DMS153 treated with DMSO at 0.1 percent for 48 hours (cell line): ENCODE measurements around the gene NID2.

Experiments used
- DNase-seq: peaks from one replicate; lab custom pipeline; 2025; ENCODE audit not compliant: unreplicated experiment; lab: John Stamatoyannopoulos, UW

NID2 gene

GRCh38 chr14:52080808-52081755, 12.2 kb upstream of the NID2 start:
- no peak for DNase-seq

GRCh38 chr14:52080158-52080800, 11.4 kb upstream of the NID2 start:
- no peak for DNase-seq

- DNase-seq = no peak
Observed at GRCh38 chr14:52079239-52079959, 10.5 kb upstream of the NID2 start.

- DNase-seq = no peak
Observed at GRCh38 chr14:52078721-52079120, 9.9 kb upstream of the NID2 start.

- no peak for DNase-seq
Observed at GRCh38 chr14:52078095-52078531, 9.3 kb upstream of the NID2 start.

- DNase-seq = no peak
Observed at GRCh38 chr14:52077256-52077979, 8.6 kb upstream of the NID2 start.

GRCh38 chr14:52076334-52076733, 7.5 kb upstream of the NID2 start:
- DNase-seq = no peak

GRCh38 chr14:52075371-52075770, 6.5 kb upstream of the NID2 start:
- no peak for DNase-seq

- DNase-seq = no peak
Observed at GRCh38 chr14:52073251-52073650, 4.4 kb upstream of the NID2 start.

- no peak for DNase-seq
Observed at GRCh38 chr14:52072266-52072780, 3.5 kb upstream of the NID2 start.

GRCh38 chr14:52071675-52072074, 2.8 kb upstream of the NID2 start:
- DNase-seq = no peak

- DNase-seq = no peak
Observed at GRCh38 chr14:52070051-52070431, 1.2 kb upstream of the NID2 start.

- DNase-seq = no peak
Observed at GRCh38 chr14:52069307-52070050, 620 bp upstream of the NID2 start.

- DNase-seq = no peak
Observed at GRCh38 chr14:52067873-52068614, 815 bp downstream of the NID2 start.

GRCh38 chr14:52064174-52064573, 4.7 kb downstream of the NID2 start:
- DNase-seq = no peak

- DNase-seq = no peak
Observed at GRCh38 chr14:52063052-52063462, 5.8 kb downstream of the NID2 start.

GRCh38 chr14:52061890-52062289, 7.0 kb downstream of the NID2 start:
- DNase-seq = no peak

- DNase-seq = no peak
Observed at GRCh38 chr14:52061390-52061789, 7.5 kb downstream of the NID2 start.

- DNase-seq = no peak
Observed at GRCh38 chr14:52060080-52060479, 8.8 kb downstream of the NID2 start.
